Astrocyte of the cerebellum (primary cell): ENCODE results near the gene NKX6-2.

ENCODE experiments used
- DNase-seq: peaks from one replicate; pipeline ENCODE4 v3.0.0-alpha.2; 2011; ENCODE audit warnings: low read depth
- H3K4me3 ChIP-seq: 2 replicates; pipeline ENCODE4 v1.5.1; 2011; ENCODE audit warnings: mild to moderate bottlenecking, low read depth, low read length, moderate library complexity
- CTCF ChIP-seq: IDR thresholded peaks from 2 replicates; pipeline ENCODE4 v1.5.1; 2012; ENCODE audit warnings: low read length, low read depth, moderate library complexity, mild to moderate bottlenecking; ENCODE audit errors: missing control alignments
- in situ Hi-C: cut with HindIII; loops from 2 replicates; pipeline ENCODE4 v1.10.0; 2017; ENCODE audit warnings: low sequenced_read_pairs

Gene NKX6-2

GRCh38 chr10:132785723-132786475 is at the start of gene NKX6-2:
NKX6-2 (minus strand) TSS chr10:132786147; CDS start chr10:132785948, 199 bp downstream.
- H3K4me3 ChIP-seq: no peak within 1 kb of the TSS
- no peak for TF ChIP-seq CTCF
- in situ Hi-C loops: no loop called here
- no peak for DNase-seq

- no peak for DNase-seq
- in situ Hi-C loops: no loop called here
- H3K4me3 ChIP-seq: no peak overlapping the region
- TF ChIP-seq CTCF: no peak
Observed at GRCh38 chr10:132834891-132835847, 49.2 kb upstream of the NKX6-2 start.

GRCh38 chr10:132834311-132834761 is 48.4 kb upstream of the NKX6-2 start:
- no peak for TF ChIP-seq CTCF
- no peak for DNase-seq
- in situ Hi-C loops: no loop called here
- H3K4me3 ChIP-seq: no peak overlapping the region

- TF ChIP-seq CTCF: no peak
- in situ Hi-C loops: no loop called here
- no peak for DNase-seq
- H3K4me3 ChIP-seq: no peak overlapping the region
Observed at GRCh38 chr10:132833421-132834111, 47.6 kb upstream of the NKX6-2 start.

GRCh38 chr10:132832186-132832969 is 46.4 kb upstream of the NKX6-2 start:
- no peak for TF ChIP-seq CTCF
- no peak overlapping the region for H3K4me3 ChIP-seq
- no peak for DNase-seq
- in situ Hi-C loops: no loop called here
